Stimulated activated CD4-positive, alpha-beta T cell treated with anti-CD3 and anti-CD28 coated beads, TNF-alpha, amount 100 ng/mL, for 48 hours (primary cell): ENCODE data around the gene GALNT10.
A peak's percentile ranks its signal among the peaks of the same experiment; 100 is the strongest.

Experiments
- DNase-seq, 3 donors: peaks; one replicate each; pipeline ENCODE4 v3.0.0-alpha.2; 2020; ENCODE audit warnings: low read depth in 3 of 3

GALNT10 gene

DNA sequence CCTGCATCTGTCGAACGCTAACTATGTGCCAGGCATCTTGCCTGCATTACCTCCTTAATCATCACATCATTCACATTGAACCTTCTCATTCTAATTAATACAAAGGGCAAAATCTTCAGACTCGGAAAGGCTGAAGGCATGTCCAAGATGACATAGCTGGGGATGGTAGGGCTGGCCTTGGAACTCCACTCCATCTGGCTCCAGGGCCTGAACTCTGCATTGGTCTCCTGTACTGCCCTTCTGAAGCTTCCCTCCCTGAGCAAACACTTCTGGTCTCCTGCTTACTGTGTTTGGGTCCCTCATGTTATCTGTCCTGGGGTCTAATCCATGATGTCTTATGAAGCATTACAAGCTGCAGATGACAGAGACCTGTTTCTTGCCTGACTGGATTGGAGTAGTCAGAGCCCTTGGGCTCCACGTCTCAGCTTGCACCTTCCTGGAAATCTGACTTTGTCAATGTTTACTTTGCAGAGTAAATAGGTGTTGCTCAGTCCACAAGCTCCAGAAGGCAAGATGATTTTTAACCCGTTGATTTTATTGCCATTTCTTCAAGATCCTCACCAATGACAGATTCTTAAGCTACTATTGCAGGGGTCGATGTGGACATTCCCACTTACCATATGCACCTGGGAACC lies 106.1 kb downstream of the GALNT10 start:
- DNase-seq, result no peak

- no peak for DNase-seq
Observed at GRCh38 chr5:154298065-154298464, 107.5 kb downstream of the GALNT10 start.

- DNase-seq, result no peak
Observed at GRCh38 chr5:154300207-154300883, 109.8 kb downstream of the GALNT10 start.

- no peak for DNase-seq
Observed at GRCh38 chr5:154301726-154302125, 111.2 kb downstream of the GALNT10 start.

- no peak for DNase-seq
Observed at GRCh38 chr5:154302161-154302560, 111.6 kb downstream of the GALNT10 start.

GRCh38 chr5:154303133-154303532 lies 112.6 kb downstream of the GALNT10 start:
- no peak for DNase-seq

DNA sequence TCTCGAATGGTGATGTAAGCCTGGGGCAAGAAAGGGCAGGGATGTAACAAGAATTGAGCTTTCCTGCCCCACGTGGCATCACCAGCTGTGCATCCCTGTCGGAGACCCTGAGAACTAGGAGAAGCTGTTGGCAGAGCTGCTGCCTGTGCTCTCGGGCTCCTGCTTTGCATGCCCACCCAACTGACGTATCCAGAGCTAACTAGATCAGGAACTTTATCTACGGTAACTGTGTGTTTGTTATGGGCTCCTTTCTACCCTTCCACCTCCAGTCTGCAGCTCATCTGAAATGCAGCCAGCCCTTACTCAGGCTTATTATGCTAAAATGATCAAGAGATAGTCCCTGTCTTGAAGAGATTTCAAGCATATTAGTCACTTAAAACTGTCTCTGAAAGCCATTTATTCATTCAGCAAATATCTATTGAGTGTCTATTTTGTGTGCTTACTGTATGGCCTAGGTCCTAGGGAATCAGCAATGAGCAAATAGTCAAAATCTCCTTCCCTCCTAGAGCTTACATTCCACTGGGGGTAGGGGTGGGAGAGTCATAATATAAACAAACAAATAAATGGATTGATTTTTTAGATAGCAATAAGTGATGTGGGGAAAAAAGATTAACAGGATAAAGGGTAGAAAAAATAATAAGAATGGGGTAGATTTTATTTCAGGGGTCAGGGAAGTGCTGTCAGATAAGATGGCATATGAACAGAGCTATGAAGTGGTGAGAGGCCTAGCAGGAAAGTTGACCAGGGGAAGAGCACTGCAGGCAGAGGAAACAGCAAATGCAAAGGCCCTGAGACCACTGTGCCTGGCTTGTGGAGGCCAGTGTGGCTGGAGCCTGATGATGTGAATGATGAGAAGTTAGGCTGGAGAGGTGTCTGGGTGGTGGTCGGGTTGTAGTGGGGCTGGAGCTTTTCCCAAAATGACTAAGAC lies 118.2 kb downstream of the GALNT10 start:
- no peak for DNase-seq

DNA sequence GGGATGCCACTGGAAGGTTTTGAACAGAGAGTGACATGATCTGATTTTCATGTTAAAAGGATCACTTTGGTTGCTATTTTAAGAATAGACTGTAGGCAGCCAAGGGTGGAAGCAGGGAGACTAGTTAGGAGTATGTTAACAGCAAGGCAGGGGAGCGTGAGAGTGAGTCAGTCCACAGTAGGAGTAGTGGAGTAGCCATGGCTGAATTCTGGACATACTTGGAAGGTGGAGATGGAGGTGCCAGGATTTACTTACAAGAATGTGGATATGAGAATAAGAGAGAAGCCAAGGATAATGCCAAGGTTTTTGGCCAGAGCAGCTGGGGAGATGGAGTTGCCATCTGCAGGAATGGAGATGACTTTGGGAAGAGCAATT lies 118.8 kb downstream of the GALNT10 start:
- DNase-seq, result no peak

- DNase-seq, result no peak
Observed at GRCh38 chr5:154309805-154310204, 119.3 kb downstream of the GALNT10 start.

- DNase-seq, result peak in 2 of 3 donors; percentile 4 to 13
Observed at GRCh38 chr5:154311362-154311761, 120.8 kb downstream of the GALNT10 start.

DNA sequence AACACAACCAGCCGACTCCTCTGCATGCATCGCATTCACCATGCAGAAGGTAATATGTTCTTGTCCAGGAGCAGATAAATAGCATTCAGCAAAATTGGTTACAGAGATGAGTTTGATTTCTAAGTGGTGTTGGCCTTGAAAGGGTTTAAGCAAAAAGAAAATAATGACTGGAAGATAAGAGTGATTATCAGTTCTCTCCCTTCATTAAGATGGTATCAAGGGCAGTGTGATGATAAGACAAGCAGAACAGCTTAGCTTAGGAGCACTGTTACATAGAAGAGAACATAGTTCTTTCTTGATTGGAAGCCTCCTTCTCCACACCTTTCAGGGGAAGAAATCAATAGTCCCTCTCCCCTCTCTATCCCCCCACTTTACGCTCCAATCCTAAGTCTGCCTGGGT lies 121.5 kb downstream of the GALNT10 start:
- no peak for DNase-seq

GRCh38 chr5:154312576-154312975 lies 122.0 kb downstream of the GALNT10 start:
- no peak for DNase-seq

DNA sequence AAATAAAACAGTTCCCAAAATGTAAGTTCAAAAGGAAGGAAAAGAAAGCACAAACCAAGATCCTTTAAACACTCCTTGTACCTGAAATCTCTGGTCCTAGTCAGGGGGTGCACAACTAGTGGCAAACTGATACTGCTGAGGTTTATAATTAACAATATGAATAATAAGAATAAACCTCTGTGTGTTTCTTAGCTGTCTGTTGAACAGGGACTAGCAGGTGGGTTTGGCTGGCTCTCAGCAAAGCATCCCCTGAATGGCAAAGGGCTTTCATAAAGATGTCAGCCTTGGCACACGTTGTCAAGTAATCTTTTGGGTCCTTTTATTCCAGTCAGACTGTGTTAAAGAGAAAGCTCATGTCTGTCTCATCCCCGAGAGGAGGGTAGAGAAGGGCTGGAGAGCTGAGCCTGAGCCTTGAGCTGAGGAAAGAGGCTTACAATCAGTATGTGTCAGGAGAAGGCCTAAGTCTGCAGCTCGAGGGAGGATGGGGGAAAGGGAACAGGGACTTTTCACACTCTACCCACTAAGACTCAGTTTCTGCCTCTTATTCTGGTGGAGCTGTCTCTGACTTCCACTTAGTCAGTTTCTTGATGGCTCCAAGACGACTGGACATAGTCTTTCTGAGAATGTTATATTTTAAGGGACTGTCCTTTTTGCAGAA lies 123.0 kb downstream of the GALNT10 start:
- DNase-seq, result no peak

- DNase-seq, result no peak
Observed at GRCh38 chr5:154315196-154315595, 124.7 kb downstream of the GALNT10 start.

GRCh38 chr5:154315756-154316155 lies 125.2 kb downstream of the GALNT10 start:
- DNase-seq, result no peak

DNA sequence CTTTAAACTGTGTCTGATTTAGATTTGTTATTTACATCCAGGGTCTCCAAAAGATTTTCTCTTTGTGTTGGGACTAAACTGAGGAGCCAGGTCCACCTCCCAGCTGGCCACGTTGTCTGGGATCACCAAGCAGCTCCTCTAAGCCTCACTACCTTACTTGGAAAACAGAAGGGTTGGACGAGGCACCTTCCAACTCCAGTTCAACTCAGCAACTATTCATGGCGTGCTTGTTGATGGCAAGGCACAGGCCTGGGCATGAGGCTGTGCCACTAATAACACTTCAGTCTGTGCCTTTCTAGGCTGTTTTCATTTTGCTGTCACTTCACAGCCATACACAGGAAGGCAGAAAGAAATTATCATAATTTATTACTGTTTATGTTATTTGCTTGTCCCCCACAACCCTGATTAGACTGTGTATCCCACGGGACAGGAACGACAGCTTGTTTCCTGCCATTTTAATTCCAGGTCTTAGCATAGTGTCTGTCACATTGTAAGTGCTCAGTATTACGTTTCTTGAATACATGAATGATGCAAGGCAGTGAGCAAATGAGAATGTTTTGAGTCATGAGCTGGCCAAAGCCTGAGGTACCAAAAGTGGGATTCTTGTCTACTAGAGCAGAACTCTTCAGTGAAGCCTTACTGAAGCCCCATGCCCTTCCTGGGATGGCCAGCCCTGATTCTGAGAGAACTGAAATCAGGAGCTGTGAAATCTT lies 125.8 kb downstream of the GALNT10 start:
- DNase-seq, result no peak

- DNase-seq, result no peak
Observed at GRCh38 chr5:154317916-154318315, 127.4 kb downstream of the GALNT10 start.

DNA sequence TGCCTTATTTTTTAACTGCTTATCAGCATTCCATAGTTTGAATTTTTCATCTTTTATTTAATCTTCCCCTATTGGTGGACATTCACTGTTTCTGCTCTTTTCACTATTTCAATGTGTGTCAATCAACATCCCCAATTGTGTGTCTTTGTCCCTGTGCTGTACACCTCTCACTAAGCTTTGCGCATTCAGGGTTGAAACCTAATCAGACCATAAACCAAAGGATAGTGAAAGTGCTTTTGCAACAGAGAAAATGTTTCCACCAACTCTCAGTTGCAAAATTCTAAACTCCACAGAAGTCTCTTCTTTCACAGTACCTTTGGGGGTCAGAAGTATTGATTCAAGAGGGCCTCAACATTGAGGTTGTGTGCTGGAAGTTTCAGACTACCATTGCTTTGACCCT lies 128.2 kb downstream of the GALNT10 start:
- DNase-seq, result no peak

- DNase-seq, result no peak
Observed at GRCh38 chr5:154319736-154320135, 129.2 kb downstream of the GALNT10 start.

DNA sequence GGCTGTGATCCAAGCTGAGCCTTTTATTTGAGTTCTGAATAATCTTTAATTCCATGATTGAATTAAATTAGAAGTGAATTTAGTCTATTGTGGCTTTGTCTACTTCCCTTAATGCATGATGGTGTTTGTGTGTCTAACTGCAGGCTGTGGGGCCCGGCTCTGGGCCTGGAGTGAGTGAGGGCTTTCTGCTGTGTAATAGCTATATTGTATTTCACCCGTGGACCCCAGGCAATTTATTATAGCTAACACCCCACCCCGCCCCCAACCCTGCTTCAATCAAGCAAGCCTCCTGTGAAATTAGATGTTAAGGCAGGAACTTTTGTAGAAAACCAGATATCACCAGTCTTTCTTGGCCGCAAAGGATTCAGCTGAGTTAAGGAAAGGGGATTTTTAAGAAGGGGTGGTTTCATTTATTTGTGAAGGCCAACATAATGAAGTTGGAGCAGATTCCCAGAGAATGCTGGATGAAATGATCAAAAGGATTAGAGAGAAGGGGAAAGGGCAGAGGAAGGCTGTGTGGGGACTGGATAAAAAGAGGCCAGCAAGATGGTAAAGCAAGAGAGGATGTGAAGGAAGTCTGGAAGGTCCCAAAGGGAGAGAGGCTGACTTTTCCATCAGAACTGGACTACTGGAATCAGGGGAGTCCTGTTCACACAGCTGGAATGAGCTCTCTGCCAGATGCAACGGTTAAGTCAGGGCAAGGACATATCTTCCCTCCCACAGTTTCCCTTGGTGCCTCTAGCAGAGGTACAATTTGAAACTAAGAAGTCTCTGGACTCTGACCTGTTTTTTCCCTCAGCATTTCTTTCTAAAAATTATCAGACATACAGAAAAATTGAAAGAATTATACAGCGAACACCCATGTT lies 129.9 kb downstream of the GALNT10 start:
- DNase-seq, result no peak
